ENCODE measurements around the gene LHCGR.
"Not testable (repeated sequence)": the region's sequence is repeated elsewhere in the genome, so short reads cannot be mapped to it uniquely, and the experiment has no call there.

The LHCGR gene

DNA sequence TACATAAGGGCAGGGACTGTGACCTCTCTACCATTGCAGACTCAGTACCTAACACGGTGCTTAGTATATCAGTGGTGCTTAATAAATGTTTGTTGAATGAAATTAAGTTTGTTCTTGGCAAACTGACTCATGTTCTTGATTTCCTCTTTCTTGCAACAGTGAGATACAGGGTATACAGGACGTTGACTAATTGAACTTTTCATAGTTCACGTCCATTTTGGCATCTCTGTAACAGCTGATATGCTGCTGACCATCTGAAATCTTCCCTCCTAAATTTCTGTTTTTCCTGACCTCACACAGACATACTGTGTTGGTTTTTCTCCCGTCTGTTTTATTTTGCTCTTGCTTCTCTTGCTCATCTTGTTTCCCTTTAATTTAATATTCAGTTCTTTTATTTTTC is 44.2 kb downstream of the LHCGR start:
- Mint-ChIP-seq H3K4me3 (no peak overlapping the region), H3K36me3 (ENCODE audit: low read depth) (no peaks in the 10 kb centered on the region), H3K4me1 (ENCODE audit: low read depth) (peaks cover 5% of the 10 kb centered on the region), H3K9me3 (no peaks in the 10 kb centered on the region), H3K27ac (no peak overlapping the region), H3K27me3 (peaks cover 1% of the 10 kb centered on the region)
- intact Hi-C loops (cut with micrococcal nuclease), result no loop called here

DNA sequence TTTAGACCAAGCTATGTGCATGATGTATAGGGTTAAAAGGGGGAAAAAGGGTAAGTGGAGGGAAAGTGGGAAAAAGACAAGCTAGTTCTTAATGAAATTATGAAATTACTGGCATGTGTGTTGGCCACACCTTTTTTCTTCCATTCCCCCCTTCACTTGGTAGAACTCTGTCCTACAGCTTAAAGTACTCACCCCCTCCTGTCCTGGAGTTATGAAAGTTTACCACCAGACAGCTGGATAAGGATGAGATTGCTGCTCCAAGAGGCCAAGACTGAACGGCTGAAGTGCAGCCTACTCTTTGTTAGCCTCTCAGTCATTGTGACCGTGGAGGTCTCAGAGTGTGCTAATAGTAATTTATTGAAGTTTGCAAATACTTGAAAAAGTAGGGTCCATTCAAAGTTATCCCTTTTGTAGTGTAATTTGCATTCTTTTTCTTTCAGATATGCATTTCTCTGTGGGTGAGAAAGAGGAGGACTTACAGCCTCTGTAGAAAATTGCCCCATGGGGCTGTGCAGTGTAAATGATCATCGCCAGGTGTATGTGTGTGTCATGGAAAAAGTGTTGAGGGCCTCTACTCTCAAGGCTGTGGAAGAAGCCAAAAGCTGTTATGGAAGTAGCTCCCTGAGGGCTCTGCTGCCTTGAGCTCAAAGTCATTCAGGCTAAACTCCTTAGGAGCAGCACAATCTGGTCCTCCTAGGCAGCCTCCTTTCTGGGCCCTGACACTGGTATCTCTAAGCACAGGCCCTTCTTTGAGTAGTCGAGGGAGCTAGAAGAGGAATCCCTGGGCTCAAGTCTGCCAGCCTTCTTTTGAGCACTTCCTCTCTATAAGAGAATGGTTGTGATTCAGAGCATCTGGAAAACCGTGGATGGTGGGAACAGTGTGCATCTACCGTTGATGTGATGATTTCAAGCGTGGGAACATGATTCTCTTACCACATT is 46.2 kb downstream of the LHCGR start:
- Mint-ChIP-seq H3K36me3 (ENCODE audit: low read depth) (no peaks in the 10 kb centered on the region), H3K27me3 (peaks cover 2% of the 10 kb centered on the region), H3K9me3 (no peaks in the 10 kb centered on the region), H3K4me3 (no peak overlapping the region), H3K4me1 (ENCODE audit: low read depth) (no peaks in the 10 kb centered on the region), H3K27ac (no peak overlapping the region)
- intact Hi-C loops (cut with micrococcal nuclease), result no loop called here

DNA sequence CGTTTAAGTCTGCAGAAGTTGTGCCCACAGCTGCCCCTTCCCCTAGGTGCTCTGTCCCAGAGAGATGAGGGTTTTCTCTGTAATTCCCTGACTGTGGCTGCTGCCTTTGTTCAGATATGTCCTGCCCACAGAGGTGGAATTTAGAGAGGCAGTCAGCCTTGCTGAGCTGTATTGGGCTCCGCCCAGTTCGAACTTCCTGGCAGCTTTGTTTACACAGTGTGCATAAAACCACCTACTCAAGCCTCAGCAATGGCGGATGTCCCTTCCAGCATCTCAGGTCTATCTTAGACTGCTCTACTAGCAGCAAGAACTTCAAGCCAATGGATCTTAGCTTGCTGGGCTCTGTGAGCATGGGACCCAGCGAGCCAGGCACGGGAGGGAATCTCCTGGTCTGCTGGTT is 48.1 kb downstream of the LHCGR start:
- intact Hi-C loops (cut with micrococcal nuclease), result no loop called here
- peaks cover 2% of the 10 kb centered on the region for H3K27me3 Mint-ChIP-seq

DNA sequence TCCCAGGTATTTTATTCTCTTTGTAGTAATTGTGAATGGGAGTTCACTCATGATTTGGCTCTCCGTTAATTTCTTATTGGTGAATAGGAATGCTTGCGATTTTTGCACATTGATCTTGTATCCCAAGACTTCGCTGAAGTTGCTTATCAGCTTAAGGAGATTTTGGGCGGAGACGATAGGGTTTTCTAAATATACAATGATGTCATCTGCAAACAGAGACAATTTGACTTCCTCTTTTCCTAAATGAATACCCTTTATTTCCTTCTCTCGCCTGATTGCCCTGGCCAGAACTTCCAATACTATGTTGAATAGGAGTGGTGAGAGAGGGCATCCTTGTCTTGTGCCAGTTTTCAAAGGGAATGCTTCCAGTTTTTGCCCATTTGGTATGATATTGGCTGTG is 51.9 kb downstream of the LHCGR start:
- H3K27me3 Mint-ChIP-seq; H3K4me3 Mint-ChIP-seq; H3K9me3 Mint-ChIP-seq; intact Hi-C loops (cut with micrococcal nuclease); H3K27ac Mint-ChIP-seq; H3K36me3 Mint-ChIP-seq (ENCODE audit: low read depth); H3K4me1 Mint-ChIP-seq (ENCODE audit: low read depth): not testable (repeated sequence)

More for the DNA sequence above, 48.1 kb downstream of the LHCGR start:
- no peaks in the 10 kb centered on the region for H3K9me3 Mint-ChIP-seq
- H3K4me1 Mint-ChIP-seq (ENCODE audit: low read depth), result no peaks in the 10 kb centered on the region
- H3K36me3 Mint-ChIP-seq (ENCODE audit: low read depth), result no peaks in the 10 kb centered on the region
- no peak overlapping the region for H3K27ac Mint-ChIP-seq
- no peak overlapping the region for H3K4me3 Mint-ChIP-seq

DNA sequence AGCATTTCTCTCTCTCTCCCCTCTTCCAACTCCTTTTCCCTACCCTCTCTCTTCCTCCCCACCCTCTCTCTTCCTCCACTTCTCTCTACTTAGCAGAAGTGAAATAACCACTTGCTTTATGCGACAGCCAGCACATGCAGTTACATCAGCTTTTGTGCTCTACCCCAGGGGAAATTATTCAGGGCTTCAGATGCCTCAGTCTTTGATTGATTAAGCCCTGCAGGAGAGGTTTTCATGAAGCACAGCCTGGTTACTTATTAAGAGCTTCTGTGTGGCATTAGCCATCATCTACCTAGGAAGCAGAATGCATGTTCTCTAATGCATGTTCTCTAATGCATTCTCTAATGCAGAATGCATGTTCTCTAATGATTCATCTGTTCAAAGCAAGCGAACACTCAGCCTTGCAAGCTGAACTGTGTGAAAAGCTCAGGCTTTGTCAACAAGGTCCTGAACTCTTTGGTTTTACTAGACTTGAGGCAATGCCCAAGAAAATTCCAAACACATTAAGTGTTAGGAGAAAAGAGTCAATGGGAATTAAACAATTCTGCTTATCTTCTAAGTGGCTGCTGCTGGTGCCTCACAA is 56.1 kb downstream of the LHCGR start:
- Mint-ChIP-seq H3K27me3 (no peaks in the 10 kb centered on the region), H3K27ac (no peak overlapping the region)

DNA sequence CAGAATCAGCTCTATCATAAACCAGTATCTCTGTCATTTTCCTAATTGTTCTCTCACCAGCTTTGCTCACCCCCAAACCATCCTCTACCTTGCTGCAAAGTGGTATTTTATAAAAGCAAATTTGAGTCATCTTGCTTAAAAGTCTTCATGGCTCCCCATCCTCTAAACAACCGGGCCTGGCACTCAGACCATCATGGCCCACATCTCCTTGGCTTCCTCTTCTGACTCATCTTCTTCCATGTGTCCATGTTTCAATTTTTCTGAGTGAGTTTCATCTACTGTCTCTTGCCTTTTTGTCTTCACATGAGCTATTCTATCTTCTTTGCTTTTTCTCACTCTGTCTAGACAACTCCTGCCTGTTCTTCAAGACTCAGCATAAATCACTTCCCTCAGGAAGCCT is 58.6 kb downstream of the LHCGR start:
- Mint-ChIP-seq H3K4me3 (no peak overlapping the region), H3K4me1 (ENCODE audit: low read depth) (no peaks in the 10 kb centered on the region), H3K36me3 (ENCODE audit: low read depth) (no peaks in the 10 kb centered on the region), H3K9me3 (no peaks in the 10 kb centered on the region), H3K27me3 (no peaks in the 10 kb centered on the region), H3K27ac (no peak overlapping the region)
- intact Hi-C loops (cut with micrococcal nuclease), result no loop called here

More for the DNA sequence above, 56.1 kb downstream of the LHCGR start:
- no peaks in the 10 kb centered on the region for H3K9me3 Mint-ChIP-seq
- H3K4me3 Mint-ChIP-seq, result no peak overlapping the region
- no peaks in the 10 kb centered on the region for H3K36me3 Mint-ChIP-seq (ENCODE audit: low read depth)
- intact Hi-C loops (cut with micrococcal nuclease), result no loop called here
- no peaks in the 10 kb centered on the region for H3K4me1 Mint-ChIP-seq (ENCODE audit: low read depth)

DNA sequence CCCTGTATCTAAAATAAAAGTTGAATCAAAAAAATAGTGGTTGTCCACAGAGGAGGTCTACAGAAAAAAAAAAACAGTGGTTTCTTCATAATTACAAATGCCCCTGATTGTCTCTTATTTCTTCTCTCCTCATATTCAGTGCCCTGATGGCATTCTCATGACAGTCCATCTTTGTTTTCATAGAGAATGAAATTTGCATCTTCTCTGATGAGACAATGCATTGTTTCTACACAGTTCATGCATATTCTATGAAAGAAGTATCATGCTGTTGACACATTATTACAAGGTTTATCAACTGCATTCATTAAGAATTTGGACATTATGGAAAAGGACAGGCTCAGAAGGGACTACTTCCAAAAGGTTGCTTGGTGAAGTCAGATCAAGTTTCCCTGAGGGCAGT is 59.5 kb downstream of the LHCGR start:
- Mint-ChIP-seq H3K4me3 (no peak overlapping the region), H3K36me3 (ENCODE audit: low read depth) (no peaks in the 10 kb centered on the region), H3K27me3 (no peaks in the 10 kb centered on the region), H3K9me3 (no peaks in the 10 kb centered on the region), H3K4me1 (ENCODE audit: low read depth) (no peaks in the 10 kb centered on the region), H3K27ac (no peak overlapping the region)
- intact Hi-C loops (cut with micrococcal nuclease), result no loop called here

DNA sequence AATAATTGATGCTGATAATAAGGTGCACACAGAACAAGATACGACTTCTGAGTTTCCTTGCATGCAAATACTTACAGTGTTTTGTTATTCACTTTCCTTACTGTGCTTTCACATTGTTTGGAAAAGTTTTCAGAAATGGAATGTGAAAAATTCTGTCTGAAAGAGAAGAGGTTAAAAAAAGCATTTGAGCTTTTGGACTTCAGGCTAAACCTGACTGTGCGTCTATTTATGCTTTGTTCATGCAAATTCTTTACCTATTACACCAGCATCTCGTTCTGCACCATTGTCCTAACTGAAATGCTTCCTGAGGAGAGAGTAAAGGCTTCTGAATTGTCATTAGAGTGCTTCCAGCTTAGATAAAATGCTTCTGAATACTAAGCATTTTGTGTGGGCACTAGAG is 61.4 kb downstream of the LHCGR start:
- Mint-ChIP-seq H3K4me1 (ENCODE audit: low read depth) (no peaks in the 10 kb centered on the region), H3K27me3 (peaks cover 2% of the 10 kb centered on the region), H3K36me3 (ENCODE audit: low read depth) (no peaks in the 10 kb centered on the region), H3K4me3 (no peak overlapping the region), H3K9me3 (no peaks in the 10 kb centered on the region), H3K27ac (no peak overlapping the region)
- intact Hi-C loops (cut with micrococcal nuclease), result no loop called here

DNA sequence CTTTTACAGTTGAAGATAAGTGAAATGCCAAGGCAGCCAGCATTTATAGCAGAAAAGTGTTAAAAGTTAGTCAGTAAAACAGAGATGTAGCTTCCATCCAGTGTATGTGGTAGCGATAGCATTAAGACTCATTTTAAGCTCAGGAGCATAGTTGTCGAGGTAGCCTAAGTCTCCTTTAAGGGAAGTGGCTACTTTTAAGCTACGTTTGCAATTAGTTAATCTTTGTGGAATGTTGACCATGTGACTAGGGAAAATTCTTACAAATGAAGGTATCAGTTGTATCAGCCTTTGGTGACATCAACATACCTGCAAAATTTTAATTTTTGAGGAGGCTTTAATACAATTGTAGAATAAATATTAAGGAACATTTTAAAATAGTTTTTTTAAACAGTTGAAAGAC is 61.9 kb downstream of the LHCGR start:
- Mint-ChIP-seq H3K4me3 (no peak overlapping the region), H3K4me1 (ENCODE audit: low read depth) (no peaks in the 10 kb centered on the region), H3K36me3 (ENCODE audit: low read depth) (no peaks in the 10 kb centered on the region), H3K9me3 (no peaks in the 10 kb centered on the region), H3K27me3 (peaks cover 2% of the 10 kb centered on the region), H3K27ac (no peak overlapping the region)
- intact Hi-C loops (cut with micrococcal nuclease), result no loop called here

DNA sequence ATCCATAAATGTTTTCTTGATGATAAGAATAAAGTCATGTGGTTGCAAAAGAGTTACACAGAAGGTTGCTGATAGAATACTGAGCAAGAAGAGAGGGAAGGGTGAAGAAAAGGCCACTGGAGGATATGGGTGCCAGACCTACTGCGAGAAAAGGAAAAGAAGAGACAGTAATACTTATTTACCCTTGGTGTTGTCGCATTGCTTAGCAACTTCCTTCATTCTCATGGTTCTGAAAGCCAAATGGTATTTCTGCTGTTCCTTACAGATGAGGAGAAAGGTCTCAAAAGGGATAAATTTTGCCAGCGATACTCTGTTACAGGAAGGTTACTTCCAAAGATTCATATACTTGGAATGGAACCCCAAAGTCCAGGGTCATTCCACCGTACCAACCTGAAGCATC is 62.5 kb downstream of the LHCGR start:
- intact Hi-C loops (cut with micrococcal nuclease), result no loop called here

DNA sequence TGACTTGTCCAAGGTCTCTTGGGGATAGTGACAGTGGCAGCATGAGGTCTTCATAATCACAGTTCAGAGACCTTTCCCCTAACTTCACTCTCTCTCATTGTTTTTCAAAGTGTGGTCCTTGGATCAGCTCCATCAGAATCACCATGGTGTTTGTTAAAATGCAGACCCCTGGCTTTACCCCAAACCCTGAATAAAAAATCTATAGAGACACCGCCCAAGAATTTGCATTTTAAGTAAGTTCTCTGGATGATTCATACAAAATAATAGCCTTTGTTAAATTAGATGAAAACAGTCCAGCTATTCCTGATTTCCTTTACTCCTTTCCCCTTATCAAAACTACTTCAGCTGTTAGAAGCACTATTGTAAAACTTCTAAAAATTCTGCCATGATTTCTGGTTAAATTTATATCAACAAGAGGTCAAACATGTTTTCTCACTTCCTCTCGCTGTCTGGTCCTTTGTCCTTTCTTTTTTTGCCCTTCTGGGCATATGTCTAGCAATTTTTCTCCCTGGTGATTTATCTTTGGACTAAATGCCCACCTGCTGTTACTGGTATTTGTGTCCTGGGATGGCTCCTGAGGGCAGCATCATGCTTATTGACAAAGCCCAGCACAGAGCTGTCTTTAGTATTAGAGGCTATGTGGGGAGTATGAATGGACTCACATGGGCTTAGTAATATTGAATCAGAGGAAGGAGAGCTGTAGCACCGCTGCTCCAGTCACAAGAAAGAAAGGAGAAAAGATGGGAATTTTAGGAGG is 63.4 kb downstream of the LHCGR start:
- H3K9me3 Mint-ChIP-seq, result no peaks in the 10 kb centered on the region
- H3K4me1 Mint-ChIP-seq (ENCODE audit: low read depth), result no peaks in the 10 kb centered on the region
- no peak overlapping the region for H3K27ac Mint-ChIP-seq
- no peaks in the 10 kb centered on the region for H3K36me3 Mint-ChIP-seq (ENCODE audit: low read depth)
- H3K4me3 Mint-ChIP-seq, result no peak overlapping the region
- peaks cover 2% of the 10 kb centered on the region for H3K27me3 Mint-ChIP-seq
- intact Hi-C loops (cut with micrococcal nuclease), result no loop called here

More for the DNA sequence above, 62.5 kb downstream of the LHCGR start:
- Mint-ChIP-seq H3K27me3 (peaks cover 2% of the 10 kb centered on the region), H3K9me3 (no peaks in the 10 kb centered on the region), H3K36me3 (ENCODE audit: low read depth) (no peaks in the 10 kb centered on the region), H3K27ac (no peak overlapping the region), H3K4me3 (no peak overlapping the region), H3K4me1 (ENCODE audit: low read depth) (no peaks in the 10 kb centered on the region)

DNA sequence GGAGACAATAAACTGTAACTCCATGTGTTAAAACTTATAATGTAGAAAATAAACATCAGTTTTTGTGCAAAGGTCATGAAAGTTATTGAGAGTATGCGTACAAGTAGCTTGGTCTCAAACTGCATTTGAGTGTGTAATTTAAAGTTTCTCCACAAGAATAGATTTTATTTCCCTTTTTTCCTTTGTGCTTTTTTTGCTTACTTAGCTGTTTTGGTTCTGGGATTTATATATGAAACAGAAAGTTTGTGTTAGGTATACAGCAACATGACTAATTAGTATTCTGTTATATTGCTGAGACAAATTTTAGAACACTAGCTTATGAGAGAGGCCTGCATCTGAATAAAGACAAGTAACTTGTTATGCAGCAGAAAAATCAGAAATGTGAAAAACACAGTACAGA is 70.4 kb downstream of the LHCGR start:
- intact Hi-C loops (cut with micrococcal nuclease), result no loop called here
- peaks cover 6% of the 10 kb centered on the region for H3K27me3 Mint-ChIP-seq
- no peaks in the 10 kb centered on the region for H3K36me3 Mint-ChIP-seq (ENCODE audit: low read depth)
- H3K4me3 Mint-ChIP-seq, result no peak overlapping the region
- H3K27ac Mint-ChIP-seq, result no peak overlapping the region
- H3K9me3 Mint-ChIP-seq, result no peaks in the 10 kb centered on the region
- H3K4me1 Mint-ChIP-seq (ENCODE audit: low read depth), result no peaks in the 10 kb centered on the region

DNA sequence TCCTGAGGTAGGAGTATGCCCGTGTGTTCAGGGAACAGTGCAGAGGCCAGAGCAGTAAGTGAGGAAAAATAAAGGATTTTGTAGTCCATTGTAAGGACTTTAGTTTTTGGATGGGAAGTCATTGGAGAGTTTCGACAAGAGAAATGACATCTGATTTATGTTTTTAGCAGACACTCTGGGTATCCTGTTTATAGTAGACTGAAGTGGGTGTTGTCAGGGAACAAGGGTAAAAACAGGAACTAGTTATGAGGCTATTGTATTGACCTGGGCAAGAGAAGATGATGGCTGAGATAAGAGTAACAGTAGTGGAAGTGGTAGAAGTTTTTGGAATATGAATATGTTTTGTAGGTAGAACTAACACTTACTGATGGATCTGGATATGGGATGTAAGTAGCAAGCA is 78.1 kb downstream of the LHCGR start:
- no peaks in the 10 kb centered on the region for H3K9me3 Mint-ChIP-seq
- no peak overlapping the region for H3K4me3 Mint-ChIP-seq
- no peaks in the 10 kb centered on the region for H3K4me1 Mint-ChIP-seq (ENCODE audit: low read depth)
- H3K27me3 Mint-ChIP-seq, result peaks cover 3% of the 10 kb centered on the region
- H3K36me3 Mint-ChIP-seq (ENCODE audit: low read depth), result no peaks in the 10 kb centered on the region
- intact Hi-C loops (cut with micrococcal nuclease), result no loop called here
- H3K27ac Mint-ChIP-seq, result no peak overlapping the region

DNA sequence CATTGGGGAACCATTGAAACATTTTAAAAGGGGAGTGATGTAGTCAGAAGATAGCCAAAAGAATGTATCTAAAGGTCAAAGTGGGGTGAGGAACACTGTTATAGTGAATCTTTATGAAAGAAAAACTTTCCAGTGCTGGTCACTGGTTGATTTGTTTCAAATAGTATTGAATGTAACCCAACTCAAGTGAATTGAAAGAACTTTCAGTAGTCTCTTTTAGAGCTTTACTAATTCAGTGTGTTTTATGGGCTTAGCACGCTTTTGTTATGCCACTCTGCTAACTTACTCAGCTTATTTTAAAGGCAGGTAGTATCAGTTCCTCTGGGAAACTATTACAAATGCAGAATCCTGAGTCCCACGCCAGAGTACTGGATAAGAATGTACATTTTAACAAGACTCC is 80.6 kb downstream of the LHCGR start:
- H3K4me1 Mint-ChIP-seq (ENCODE audit: low read depth), result no peaks in the 10 kb centered on the region
- intact Hi-C loops (cut with micrococcal nuclease), result no loop called here
- H3K9me3 Mint-ChIP-seq, result no peaks in the 10 kb centered on the region
- H3K27me3 Mint-ChIP-seq, result peaks cover under 1% of the 10 kb centered on the region
- H3K36me3 Mint-ChIP-seq (ENCODE audit: low read depth), result no peaks in the 10 kb centered on the region
- H3K4me3 Mint-ChIP-seq, result no peak overlapping the region
- no peak overlapping the region for H3K27ac Mint-ChIP-seq
